Thoracic aorta (tissue), 2 donors: Measurements from ENCODE around the gene NLN. TPM values are rescaled to one million over a fixed set of nuclear protein-coding genes. Genes with fewer than 3 reads are reported as not detected.

Experiments used
- ATAC-seq: fragments of 150-250 bp; one replicate; pipeline ENCODE4 v1.8.0; 2017; ENCODE audit warnings: low read depth; ENCODE audit not compliant: insufficient number of reproducible peaks, low FRiP score
- DNase-seq: peaks from one replicate; pipeline ENCODE4 v3.0.0-alpha.2; 2020; ENCODE audit warnings: low spot score
- H3K27ac ChIP-seq, 2 donors: fragments of 200-600 bp; sonication (generic); 1 replicate in 1 of 2; 2 replicates in 1 of 2; pipeline ENCODE4 v1.5.1; 2016; ENCODE audit warnings: mild to moderate bottlenecking in 2 of 2, moderate library complexity in 2 of 2
- H3K27me3 ChIP-seq: fragments of 200-600 bp; sonication (generic); replicated peaks from 2 replicates; pipeline ENCODE4 v1.6.0; 2016; ENCODE audit warnings: mild to moderate bottlenecking; ENCODE audit not compliant: insufficient read depth
- H3K36me3 ChIP-seq: fragments of 200-600 bp; sonication (generic); one replicate; pipeline ENCODE4 v1.5.1; 2016
- H3K4me1 ChIP-seq, 2 donors: fragments of 200-600 bp; sonication (generic); 1 replicate in 1 of 2; 2 replicates in 1 of 2; pipeline versions ENCODE4 v1.5.1 to v1.6.0; 2016; ENCODE audit warnings: low read depth in 2 of 2, mild to moderate bottlenecking in 1 of 2; ENCODE audit not compliant: control insufficient read depth in 1 of 2
- H3K4me3 ChIP-seq: fragments of 200-600 bp; sonication (generic); 2 replicates; pipeline ENCODE4 v1.5.1; 2016; ENCODE audit warnings: mild to moderate bottlenecking
- H3K9me3 ChIP-seq: fragments of 200-600 bp; sonication (generic); 2 replicates; pipeline ENCODE4 v1.5.1; 2016
- total RNA-seq, 2 donors: library from RNA; depleted of rRNA; stranded (reverse); fragments of >200 nt; gene quantifications; one replicate each; pipeline versions ENCODE4 v1.1.0 to v1.2.3, GENCODE V29; 2016
- TF ChIP-seq, protein P1 (sequence below): fragments of 200-600 bp; sonication (generic); IDR thresholded peaks from one replicate; pipeline ENCODE4 v1.5.1; 2019; ENCODE audit warnings: antibody characterized with exemption

NLN gene
- total RNA-seq, 2 donors from 2014 or later = 6.8 to 24.1 TPM

DNA sequence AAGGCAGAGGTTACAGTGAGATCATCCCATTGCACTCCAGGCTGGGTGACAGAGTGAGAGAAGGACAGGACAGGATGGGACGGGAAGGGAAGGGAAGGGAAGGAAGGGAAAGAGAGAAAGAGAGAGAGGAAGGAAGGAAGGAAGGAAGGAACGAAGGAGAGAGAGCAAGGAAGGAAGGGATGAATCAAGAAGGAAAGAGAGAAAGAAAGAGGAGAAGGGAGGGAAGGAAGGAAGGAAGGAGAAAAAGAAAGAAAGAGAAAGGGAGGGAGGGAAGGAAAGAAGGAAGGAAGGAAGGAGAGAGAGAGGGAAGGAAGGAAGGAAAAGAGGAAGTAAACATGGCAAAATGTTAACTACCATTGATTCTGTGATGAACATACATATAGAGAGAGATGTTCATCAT, 28.9 kb upstream of the NLN start:
- TF ChIP-seq, protein P1, sequence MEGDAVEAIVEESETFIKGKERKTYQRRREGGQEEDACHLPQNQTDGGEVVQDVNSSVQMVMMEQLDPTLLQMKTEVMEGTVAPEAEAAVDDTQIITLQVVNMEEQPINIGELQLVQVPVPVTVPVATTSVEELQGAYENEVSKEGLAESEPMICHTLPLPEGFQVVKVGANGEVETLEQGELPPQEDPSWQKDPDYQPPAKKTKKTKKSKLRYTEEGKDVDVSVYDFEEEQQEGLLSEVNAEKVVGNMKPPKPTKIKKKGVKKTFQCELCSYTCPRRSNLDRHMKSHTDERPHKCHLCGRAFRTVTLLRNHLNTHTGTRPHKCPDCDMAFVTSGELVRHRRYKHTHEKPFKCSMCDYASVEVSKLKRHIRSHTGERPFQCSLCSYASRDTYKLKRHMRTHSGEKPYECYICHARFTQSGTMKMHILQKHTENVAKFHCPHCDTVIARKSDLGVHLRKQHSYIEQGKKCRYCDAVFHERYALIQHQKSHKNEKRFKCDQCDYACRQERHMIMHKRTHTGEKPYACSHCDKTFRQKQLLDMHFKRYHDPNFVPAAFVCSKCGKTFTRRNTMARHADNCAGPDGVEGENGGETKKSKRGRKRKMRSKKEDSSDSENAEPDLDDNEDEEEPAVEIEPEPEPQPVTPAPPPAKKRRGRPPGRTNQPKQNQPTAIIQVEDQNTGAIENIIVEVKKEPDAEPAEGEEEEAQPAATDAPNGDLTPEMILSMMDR = no peak

DNA sequence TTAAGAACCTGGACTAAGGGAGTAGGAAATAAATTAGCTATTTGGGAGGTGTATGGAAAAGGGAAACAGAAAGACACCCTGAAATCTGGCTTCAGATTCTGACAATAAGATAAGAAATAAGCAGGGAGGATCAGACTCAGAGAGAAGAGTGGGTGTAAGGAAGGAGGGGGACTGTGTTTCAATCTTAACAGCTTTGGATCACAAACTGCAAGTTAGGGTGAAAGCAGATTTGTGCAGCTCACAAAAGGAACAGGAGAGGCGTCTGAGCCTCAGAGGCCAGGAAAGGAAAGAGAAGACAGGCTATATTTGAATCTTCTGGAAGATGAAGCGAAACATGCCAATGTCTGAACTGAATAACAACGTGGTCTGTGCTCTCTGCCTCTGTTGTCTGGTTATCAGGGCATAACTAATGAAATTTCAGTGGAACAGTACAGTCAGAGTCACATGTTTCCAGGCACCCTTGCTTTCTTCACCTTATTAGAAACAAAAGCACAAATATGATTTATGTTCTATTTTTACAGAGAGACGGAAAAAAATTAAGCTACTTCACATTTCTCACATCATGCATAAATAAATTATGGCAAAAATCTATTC, 26.7 kb upstream of the NLN start:
- DNase-seq (no peak), ATAC-seq (no peak)
- TF ChIP-seq, protein P1 = no peak
- H3K36me3 ChIP-seq = peaks cover 9% of the 10 kb centered on the region
- H3K27me3 ChIP-seq = no peaks in the 10 kb centered on the region
- peaks cover 14% of the 10 kb centered on the region in 2 donors for H3K4me1 ChIP-seq
- no peak overlapping the region for H3K4me3 ChIP-seq
- H3K9me3 ChIP-seq = no peaks in the 10 kb centered on the region
- no peak overlapping the region for H3K27ac ChIP-seq

More for the DNA sequence above, 28.9 kb upstream of the NLN start:
- peaks cover 4% of the 10 kb centered on the region for H3K36me3 ChIP-seq
- ATAC-seq = no peak
- no peaks in the 10 kb centered on the region for H3K27me3 ChIP-seq
- H3K27ac ChIP-seq = no peak overlapping the region
- peaks cover 14% of the 10 kb centered on the region in 2 donors for H3K4me1 ChIP-seq
- no peaks in the 10 kb centered on the region for H3K9me3 ChIP-seq
- DNase-seq = no peak
- no peak overlapping the region for H3K4me3 ChIP-seq

DNA sequence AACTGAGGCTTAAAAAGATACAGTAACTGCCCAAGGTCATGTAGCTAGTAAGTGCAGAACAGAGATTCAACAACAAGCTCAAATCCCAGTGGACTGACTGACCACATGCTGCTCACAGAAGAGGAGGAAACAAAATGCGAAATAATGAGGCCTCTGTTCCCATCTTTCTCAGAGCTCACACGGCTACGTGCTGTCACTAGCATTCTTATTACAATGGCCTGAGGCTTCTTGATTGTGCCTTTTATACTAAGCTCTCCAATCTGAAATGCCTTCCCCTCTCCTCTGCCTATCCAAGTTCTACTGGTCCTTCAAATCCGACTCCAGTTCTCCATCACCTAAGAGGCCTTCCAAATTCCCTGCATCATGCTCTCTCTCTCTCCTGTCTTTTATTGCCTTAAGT, 26.1 kb upstream of the NLN start:
- ATAC-seq (no peak), DNase-seq (no peak)
- Histone ChIP-seq H3K27me3 (no peaks in the 10 kb centered on the region), H3K4me1 (peaks cover 14% of the 10 kb centered on the region in 2 donors), H3K36me3 (peaks cover 9% of the 10 kb centered on the region), H3K4me3 (no peak overlapping the region), H3K27ac (peak overlapping the region in 1 of 2 donors; percentile 43), H3K9me3 (no peaks in the 10 kb centered on the region)
- TF ChIP-seq, protein P1 = no peak

DNA sequence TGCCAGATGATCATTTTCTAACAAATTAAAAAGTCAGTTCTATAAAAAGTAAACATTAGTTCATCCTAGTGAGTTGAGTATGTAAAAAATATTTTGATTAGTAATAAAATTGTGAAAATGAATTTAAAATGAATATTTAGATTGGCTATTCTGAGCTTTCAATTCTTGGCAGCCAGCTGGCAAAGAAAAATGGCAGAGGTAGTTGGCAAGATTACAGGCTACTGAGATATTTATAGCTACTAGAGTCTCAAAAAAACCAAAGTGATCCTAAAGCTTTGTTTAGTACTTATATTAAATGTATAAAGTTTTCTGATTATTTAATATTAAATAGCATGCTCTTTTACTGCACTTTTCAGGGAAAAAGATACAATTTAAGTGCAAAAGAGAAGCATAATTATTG, 25.1 kb upstream of the NLN start:
- peaks cover 14% of the 10 kb centered on the region in 2 donors for H3K4me1 ChIP-seq
- no peak for DNase-seq
- H3K9me3 ChIP-seq = no peaks in the 10 kb centered on the region
- H3K36me3 ChIP-seq = peaks cover 5% of the 10 kb centered on the region
- peak overlapping the region in 1 of 2 donors; percentile 43 for H3K27ac ChIP-seq
- no peaks in the 10 kb centered on the region for H3K27me3 ChIP-seq
- TF ChIP-seq, protein P1 = no peak
- ATAC-seq = no peak
- H3K4me3 ChIP-seq = no peak overlapping the region

DNA sequence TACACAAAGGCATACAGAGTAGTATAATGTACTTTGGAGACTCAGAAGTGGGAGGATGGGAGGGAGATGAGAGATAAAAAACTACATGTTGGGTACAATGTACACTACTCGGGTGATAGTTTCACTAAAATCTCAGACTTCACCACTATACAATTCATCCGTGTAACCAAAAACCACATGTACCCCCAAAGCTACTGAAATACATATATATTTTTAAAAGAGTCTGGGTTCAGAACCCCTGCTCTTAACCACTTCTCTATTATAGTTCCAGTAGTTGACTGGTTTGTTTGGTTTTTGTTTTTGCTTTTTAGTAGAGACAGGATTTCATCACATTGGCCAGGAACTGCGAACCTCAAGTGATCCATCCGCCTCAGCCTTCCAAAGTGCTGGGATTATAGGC, 22.7 kb upstream of the NLN start:
- Histone ChIP-seq H3K36me3 (peaks cover 10% of the 10 kb centered on the region), H3K4me1 (peaks cover 14% of the 10 kb centered on the region in 2 donors), H3K27ac (no peak overlapping the region), H3K9me3 (no peaks in the 10 kb centered on the region), H3K4me3 (no peak overlapping the region), H3K27me3 (no peaks in the 10 kb centered on the region)
- TF ChIP-seq, protein P1 = no peak
- DNase-seq (no peak), ATAC-seq (no peak)
